GM21529 (cell line): ENCODE measurements around the gene ABHD6.
"Not testable (repeated sequence)": the region's sequence is repeated elsewhere in the genome, so short reads cannot be mapped to it uniquely, and the experiment has no call there.

Experiments
- ATAC-seq: cut with Tn5 transposase; IDR thresholded peaks from one replicate; pipeline ENCODE4 v1.9.1; 2021; ENCODE audit not compliant: unreplicated experiment

The ABHD6 gene

GRCh38 chr3:58241306-58242044 lies 3.9 kb downstream of the ABHD6 start:
- no peak for ATAC-seq

- ATAC-seq, result no peak
Measured at GRCh38 chr3:58242340-58242739, 4.7 kb downstream of the ABHD6 start.

- ATAC-seq, result not testable (repeated sequence)
Measured at GRCh38 chr3:58242860-58243259, 5.3 kb downstream of the ABHD6 start.

- no peak for ATAC-seq
Measured at GRCh38 chr3:58243976-58244585, 6.5 kb downstream of the ABHD6 start.

GRCh38 chr3:58246148-58247047 lies 8.8 kb downstream of the ABHD6 start:
- ATAC-seq, result no peak

- ATAC-seq, result no peak
Measured at GRCh38 chr3:58249358-58250092, 11.9 kb downstream of the ABHD6 start.

- no peak for ATAC-seq
Measured at GRCh38 chr3:58250093-58250707, 12.6 kb downstream of the ABHD6 start.

- ATAC-seq, result no peak
Measured at GRCh38 chr3:58251631-58252035, 14.0 kb downstream of the ABHD6 start.

GRCh38 chr3:58254144-58254543 lies 16.6 kb downstream of the ABHD6 start:
- no peak for ATAC-seq

GRCh38 chr3:58256061-58256460 lies 18.5 kb downstream of the ABHD6 start:
- ATAC-seq, result no peak

GRCh38 chr3:58256511-58256910 lies 18.9 kb downstream of the ABHD6 start:
- no peak for ATAC-seq

- no peak for ATAC-seq
Measured at GRCh38 chr3:58258392-58259055, 20.9 kb downstream of the ABHD6 start.

- no peak for ATAC-seq
Measured at GRCh38 chr3:58260261-58260731, 22.7 kb downstream of the ABHD6 start.

GRCh38 chr3:58260733-58261132 lies 23.1 kb downstream of the ABHD6 start:
- ATAC-seq, result no peak

GRCh38 chr3:58261954-58262666 lies 24.5 kb downstream of the ABHD6 start:
- peak; percentile 48 for ATAC-seq

- no peak for ATAC-seq
Measured at GRCh38 chr3:58266577-58266976, 29.0 kb downstream of the ABHD6 start.

GRCh38 chr3:58267543-58267942 lies 30.0 kb downstream of the ABHD6 start:
- not testable (repeated sequence) for ATAC-seq

GRCh38 chr3:58269356-58269755 lies 31.8 kb downstream of the ABHD6 start:
- ATAC-seq, result no peak

GRCh38 chr3:58270485-58270884 lies 32.9 kb downstream of the ABHD6 start:
- ATAC-seq, result no peak
